ENCODE measurements around the gene CDYL. TPM values are rescaled to one million over a fixed set of nuclear protein-coding genes. Genes with fewer than 3 reads are reported as not detected.

The CDYL gene
- total RNA-seq, 2 donors from 2014 or later: 38.7 to 38.8 TPM

- intact Hi-C loops (cut with DNase I): no loop called here
- DNase-seq (ENCODE audit: low spot score): no peak
Measured at GRCh38 chr6:4916954-4917561, 140.9 kb downstream of the CDYL start.

- DNase-seq (ENCODE audit: low spot score): no peak
- intact Hi-C loops (cut with DNase I): no loop called here
Measured at GRCh38 chr6:4920914-4921410, 144.8 kb downstream of the CDYL start.

DNA sequence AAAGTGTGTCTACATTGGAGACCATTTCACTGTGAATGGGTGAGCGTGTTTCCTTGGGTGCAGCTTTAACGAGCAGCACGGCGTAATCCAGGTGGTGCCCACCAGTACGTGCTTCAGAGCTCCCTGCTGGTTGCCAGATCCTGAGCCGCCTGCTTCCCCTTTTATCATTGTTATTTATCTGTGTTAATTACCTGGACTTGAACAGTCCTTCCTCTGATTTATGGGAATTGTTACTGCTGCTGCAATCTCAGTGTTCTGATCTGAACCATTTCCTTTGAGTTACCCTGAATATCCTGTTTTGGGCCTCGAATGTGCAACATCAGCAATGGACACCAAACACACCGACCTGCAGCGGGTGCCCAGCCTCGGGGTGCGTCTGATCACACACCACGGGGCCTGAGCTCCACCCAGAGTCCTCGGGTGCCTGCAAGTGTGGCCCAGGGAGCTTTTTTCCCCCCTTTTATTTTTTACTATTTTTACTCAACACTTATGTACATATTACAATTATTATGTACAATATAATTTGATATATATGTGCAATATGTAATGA is 146.4 kb downstream of the CDYL start:
- no peak for DNase-seq (ENCODE audit: low spot score)
- intact Hi-C loops (cut with DNase I): no loop called here

GRCh38 chr6:4923081-4923480 is 146.9 kb downstream of the CDYL start:
- intact Hi-C loops (cut with DNase I): no loop called here
- DNase-seq (ENCODE audit: low spot score): no peak

DNA sequence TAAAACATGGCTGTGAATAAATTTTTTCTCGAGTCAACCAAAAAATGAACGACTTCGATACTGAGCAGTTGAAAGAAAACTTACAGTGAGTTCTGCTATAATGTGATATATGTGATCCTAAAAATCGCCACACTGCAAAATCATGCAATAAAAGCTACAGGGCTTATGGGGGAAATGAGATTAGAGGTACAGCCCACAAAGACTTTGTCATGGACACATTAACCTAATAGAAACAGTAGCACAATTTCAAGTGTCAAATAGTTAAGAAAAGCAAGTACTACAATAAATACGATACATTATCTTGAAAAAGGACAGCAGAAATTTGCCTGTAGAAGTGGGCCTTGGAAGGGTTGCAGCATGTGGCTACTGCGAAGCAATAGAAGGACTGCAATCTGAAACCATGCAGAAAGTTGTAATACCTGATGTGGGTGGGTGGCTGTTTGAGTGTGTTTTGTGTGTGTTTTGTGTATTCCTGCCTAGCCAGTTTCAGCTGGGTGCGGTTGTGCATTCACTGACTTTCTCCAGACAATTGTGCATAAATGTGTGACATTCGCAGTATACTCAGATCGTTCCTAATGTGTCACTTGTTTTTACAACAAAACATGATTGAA is 148.6 kb downstream of the CDYL start:
- intact Hi-C loops (cut with DNase I): no loop called here
- no peak for DNase-seq (ENCODE audit: low spot score)

DNA sequence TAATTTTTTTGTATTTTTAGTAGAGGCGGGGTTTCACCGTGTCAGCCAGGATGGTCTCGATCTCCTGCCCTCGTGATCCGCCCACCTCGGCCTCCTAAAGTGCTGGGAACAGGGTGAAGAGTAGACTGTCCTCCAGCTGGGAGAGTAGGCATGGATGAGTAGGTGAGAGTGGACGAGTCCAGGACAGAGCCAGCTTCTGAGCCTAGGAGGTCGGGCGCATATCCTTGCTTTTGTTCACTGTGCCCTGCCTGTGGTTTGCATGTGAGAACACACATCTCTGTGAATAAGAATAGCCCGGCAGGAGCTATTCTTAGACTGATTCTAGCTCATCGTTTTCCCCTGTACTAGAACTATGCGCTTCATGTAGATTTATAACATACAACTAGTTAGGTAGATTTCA is 149.4 kb downstream of the CDYL start:
- intact Hi-C loops (cut with DNase I): no loop called here
- no peak for DNase-seq (ENCODE audit: low spot score)

- intact Hi-C loops (cut with DNase I): no loop called here
- DNase-seq (ENCODE audit: low spot score): no peak
Measured at GRCh38 chr6:4928426-4928825, 152.2 kb downstream of the CDYL start.

DNA sequence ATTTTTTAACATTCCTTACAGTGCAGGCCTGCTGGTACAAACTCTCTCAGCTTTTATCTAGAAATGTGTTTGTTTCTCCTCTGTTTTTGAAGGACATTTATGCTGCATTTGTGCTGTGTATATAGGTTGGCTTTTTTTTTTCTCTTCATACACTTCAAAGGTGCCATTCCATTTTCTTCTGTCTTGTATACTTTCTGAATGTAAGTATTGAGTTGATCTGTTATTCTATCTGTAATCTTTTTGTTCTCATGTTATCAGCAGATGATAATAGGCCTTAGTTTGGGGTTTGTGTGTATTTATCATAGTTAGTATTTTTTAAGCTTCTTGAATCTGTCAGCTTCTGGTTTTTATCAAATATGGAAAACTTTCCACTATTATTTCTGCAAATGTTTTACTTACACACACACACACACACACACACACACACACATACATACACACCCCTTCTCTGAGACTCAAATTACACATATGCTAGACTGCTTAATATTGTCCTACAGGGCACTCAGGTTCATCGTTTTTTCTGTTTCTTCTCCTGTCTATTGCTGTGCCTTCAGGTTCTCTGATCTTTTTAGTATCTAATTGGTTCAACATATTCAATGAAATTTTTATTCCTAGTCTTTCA is 153.0 kb downstream of the CDYL start:
- intact Hi-C loops (cut with DNase I): no loop called here
- no peak for DNase-seq (ENCODE audit: low spot score)

- intact Hi-C loops (cut with DNase I): loop anchor here in 1 of 2 donors (10.0 kb wide), 1 partner anchor 625 kb away; no protein-coding TSS in a partner anchor
- no peak for DNase-seq (ENCODE audit: low spot score)
Measured at GRCh38 chr6:4930025-4930691, 154.0 kb downstream of the CDYL start.

GRCh38 chr6:4931530-4932227 is 155.5 kb downstream of the CDYL start:
- DNase-seq (ENCODE audit: low spot score): no peak
- intact Hi-C loops (cut with DNase I): loop anchor here in 1 of 2 donors (10.0 kb wide), 1 partner anchor 627 kb away; no protein-coding TSS in a partner anchor

DNA sequence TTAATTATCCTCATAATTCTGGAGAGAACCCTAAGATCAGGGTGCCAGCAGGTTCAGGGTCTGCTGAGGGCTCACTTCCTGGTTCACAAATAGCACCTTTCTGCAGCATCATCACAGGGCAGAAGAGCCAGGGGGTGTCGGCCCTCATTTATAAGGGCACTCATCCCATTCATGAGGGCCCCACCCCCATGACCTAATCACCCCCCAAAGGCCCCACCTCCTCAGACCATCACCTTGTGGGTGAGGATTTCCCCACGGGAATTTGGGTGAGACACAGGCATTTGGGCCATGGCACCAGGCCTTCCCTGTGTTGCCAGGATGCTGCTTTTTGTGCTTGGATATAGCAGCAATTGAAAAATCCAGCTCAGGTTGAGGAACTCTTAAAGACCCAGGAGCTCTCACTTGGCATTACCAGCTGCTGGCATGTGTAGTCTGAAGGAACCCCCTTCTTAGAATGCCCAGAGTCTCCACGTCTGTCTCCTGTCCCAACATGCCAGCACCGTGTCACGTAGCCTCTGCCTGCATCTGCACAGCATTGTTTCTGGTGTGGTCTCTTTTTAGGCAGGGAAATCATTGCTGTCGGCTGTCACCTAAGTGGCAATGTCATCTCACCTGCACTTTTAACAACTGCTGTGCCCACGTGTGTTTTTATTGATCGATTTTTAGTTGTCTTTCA is 156.2 kb downstream of the CDYL start:
- intact Hi-C loops (cut with DNase I): loop anchor here in 1 of 2 donors (10.0 kb wide), 1 partner anchor 628 kb away; no protein-coding TSS in a partner anchor
- no peak for DNase-seq (ENCODE audit: low spot score)

DNA sequence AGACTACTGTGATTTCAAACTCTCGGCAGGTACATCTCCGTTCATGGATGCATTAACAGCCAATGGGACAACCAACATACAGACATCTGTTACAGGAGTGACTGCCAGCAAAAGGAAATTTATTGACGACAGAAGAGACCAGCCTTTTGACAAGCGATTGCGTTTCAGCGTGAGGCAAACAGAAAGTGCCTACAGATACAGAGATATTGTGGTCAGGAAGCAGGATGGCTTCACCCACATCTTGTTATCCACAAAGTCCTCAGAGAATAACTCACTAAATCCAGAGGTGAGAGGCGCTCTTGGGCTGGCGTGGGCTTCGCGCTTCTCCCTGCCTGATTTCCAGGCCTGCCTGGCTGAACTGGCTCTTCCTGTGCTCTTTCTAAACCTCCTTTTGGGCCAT is 159.3 kb downstream of the CDYL start:
- DNase-seq (ENCODE audit: low spot score): no peak
- intact Hi-C loops (cut with DNase I): loop anchor here in 1 of 2 donors (10.0 kb wide), 1 partner anchor 631 kb away; no protein-coding TSS in a partner anchor

DNA sequence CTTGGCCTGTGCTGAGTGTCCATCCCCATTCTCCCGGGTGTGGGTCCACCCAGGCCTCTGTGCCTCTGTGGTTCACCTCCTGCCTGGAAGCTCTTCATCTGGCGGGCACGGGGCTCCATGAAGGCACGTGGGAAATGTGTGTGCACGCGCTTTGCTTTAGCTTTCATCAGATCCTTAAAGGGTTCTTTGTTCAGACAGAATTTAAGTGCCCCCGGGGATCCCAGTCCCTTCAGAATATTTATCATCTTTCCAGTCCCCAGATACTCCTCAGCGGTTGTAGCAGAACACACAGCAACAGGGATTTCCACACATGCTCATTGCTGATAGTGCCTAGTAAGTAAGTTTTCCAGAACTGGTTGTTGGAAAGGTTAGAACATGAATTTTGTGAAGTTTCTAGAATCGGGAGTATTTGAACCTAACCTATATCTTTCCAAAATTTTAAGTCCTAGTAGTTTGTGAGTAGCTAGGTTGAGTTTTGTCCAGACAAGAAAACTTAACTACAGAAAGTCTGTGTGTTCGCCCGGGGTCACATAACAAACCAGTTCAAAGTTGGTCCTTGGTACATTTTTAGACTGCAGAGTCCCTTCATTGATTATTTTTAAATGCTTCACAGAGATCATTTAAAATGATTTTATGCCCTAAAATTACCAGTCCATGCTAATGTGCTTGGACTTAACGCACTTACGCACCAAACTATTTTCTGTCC is 159.9 kb downstream of the CDYL start:
- DNase-seq (ENCODE audit: low spot score): no peak
- intact Hi-C loops (cut with DNase I): loop anchor here in 1 of 2 donors (10.0 kb wide), 1 partner anchor 631 kb away; no protein-coding TSS in a partner anchor

DNA sequence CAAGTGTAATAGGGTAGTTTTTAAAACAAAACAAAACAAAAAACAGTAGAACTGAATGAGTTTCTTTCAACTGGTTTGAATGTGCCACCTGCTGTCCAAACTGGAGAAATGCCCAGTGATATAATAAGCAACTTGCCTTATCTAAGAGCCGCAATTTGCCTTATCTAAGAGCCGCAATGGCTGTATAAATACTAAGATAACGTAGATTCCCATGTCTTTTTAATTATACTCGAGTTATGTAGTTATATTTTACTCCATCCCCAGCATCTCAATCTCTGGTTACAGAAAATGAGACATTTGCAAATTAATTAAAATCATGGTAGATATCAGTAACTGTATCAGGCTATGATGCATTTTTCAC is 160.5 kb downstream of the CDYL start:
- intact Hi-C loops (cut with DNase I): loop anchor here in 1 of 2 donors (10.0 kb wide), 1 partner anchor 632 kb away; no protein-coding TSS in a partner anchor
- no peak for DNase-seq (ENCODE audit: low spot score)

- intact Hi-C loops (cut with DNase I): loop anchor here in 1 of 2 donors (10.0 kb wide), 1 partner anchor 633 kb away; no protein-coding TSS in a partner anchor
- no peak for DNase-seq (ENCODE audit: low spot score)
Measured at GRCh38 chr6:4937414-4937813, 161.2 kb downstream of the CDYL start.

DNA sequence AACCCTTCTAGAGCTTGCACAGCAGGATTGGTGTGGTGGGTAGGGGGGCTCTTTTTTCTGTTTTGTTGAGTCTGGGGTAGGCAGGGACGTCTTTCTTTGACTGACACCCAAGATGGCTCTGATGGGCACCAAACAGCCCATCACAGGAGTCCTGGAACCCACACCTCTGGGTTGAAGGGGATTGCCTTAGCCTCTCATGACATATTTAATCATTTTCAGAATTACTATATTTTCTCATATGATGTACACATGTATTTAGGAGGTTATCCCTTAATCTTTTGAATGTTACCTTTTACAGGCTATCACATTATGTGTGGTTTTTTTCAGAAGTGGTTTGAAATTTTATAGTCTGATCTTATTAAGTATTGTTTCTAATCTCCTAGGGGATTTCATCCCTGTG is 163.0 kb downstream of the CDYL start:
- intact Hi-C loops (cut with DNase I): loop anchor here in 1 of 2 donors (10.0 kb wide), 1 partner anchor 634 kb away; no protein-coding TSS in a partner anchor
- no peak for DNase-seq (ENCODE audit: low spot score)

DNA sequence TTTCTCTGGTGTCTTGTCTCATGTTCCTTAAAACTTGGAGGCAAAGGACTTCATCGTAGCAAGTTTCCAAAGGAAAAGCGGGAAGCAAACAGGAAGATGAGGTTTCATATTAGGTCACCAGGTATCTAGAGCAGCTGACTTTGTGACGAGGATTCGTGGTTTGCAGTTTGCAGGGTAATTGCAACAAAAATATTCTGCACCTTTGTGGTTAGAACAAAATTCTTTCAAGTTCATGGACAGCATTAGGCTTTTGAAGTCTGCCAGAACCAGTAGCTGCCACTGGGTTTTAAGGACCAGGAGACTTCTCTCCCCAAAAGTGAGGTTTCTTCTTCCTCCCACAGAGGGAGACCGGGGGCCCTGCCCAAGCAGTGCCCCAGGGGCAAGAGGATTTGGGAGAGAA is 164.2 kb downstream of the CDYL start:
- DNase-seq (ENCODE audit: low spot score): no peak
- intact Hi-C loops (cut with DNase I): no loop called here

Data from posterior vena cava (tissue), 2 donors.